Hepatocyte (in vitro differentiated cells): Measurements from ENCODE around the gene ANO3.

Source experiments
- EZH2 ChIP-seq: fragments of 200-600 bp; sonication (generic); IDR thresholded peaks from 2 replicates; pipeline ENCODE4 v1.6.1; 2016; ENCODE audit warnings: antibody characterized with exemption, mild to moderate bottlenecking, borderline replicate concordance
- EZH2phosphoT487 ChIP-seq: fragments of 200-600 bp; sonication (generic); IDR thresholded peaks from one replicate; pipeline ENCODE4 v1.6.1; 2018; ENCODE audit warnings: antibody characterized with exemption, mild to moderate bottlenecking, low read depth, moderate library complexity; ENCODE audit not compliant: unreplicated experiment, severe bottlenecking
- TF ChIP-seq, protein P1 (sequence below): fragments of 200-600 bp; sonication (generic); IDR thresholded peaks from 2 replicates; pipeline ENCODE4 v1.5.1; 2016; ENCODE audit warnings: antibody characterized with exemption, mild to moderate bottlenecking; ENCODE audit not compliant: poor library complexity

DNA sequence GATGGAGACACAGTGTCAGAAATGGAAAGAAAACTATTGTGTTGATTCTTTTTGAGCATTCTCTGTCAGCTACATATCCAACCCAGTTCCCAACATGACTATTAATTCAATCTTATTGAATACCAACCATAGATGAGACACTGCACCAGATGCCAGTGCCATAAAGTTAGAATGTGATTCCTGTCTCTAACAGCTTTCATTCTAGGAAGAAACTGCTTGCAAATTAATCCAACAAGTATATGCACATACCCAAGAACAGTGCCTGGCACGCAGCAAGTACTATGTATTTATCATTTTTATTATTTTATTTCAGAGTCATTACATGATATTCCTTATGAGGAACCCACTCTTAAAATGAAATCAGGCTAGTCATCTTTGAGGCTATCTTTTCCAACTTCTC is 355.4 kb downstream of the ANO3 start:
- TF ChIP-seq, protein P1, sequence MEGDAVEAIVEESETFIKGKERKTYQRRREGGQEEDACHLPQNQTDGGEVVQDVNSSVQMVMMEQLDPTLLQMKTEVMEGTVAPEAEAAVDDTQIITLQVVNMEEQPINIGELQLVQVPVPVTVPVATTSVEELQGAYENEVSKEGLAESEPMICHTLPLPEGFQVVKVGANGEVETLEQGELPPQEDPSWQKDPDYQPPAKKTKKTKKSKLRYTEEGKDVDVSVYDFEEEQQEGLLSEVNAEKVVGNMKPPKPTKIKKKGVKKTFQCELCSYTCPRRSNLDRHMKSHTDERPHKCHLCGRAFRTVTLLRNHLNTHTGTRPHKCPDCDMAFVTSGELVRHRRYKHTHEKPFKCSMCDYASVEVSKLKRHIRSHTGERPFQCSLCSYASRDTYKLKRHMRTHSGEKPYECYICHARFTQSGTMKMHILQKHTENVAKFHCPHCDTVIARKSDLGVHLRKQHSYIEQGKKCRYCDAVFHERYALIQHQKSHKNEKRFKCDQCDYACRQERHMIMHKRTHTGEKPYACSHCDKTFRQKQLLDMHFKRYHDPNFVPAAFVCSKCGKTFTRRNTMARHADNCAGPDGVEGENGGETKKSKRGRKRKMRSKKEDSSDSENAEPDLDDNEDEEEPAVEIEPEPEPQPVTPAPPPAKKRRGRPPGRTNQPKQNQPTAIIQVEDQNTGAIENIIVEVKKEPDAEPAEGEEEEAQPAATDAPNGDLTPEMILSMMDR, result no peak
- TF ChIP-seq EZH2, result no peak
- no peak for TF ChIP-seq EZH2phosphoT487
